ENCODE data around the gene TMEM164. TPM values are rescaled to one million over a fixed set of nuclear protein-coding genes. Genes with fewer than 3 reads are reported as not detected.

Gene TMEM164
- total and polyA plus RNA-seq, 10 of the 15 experiments (the other 5 are each of a cell fraction or from before 2014, with no cell fraction given): 0.61 to 18.3 (median 7.0) TPM

DNA sequence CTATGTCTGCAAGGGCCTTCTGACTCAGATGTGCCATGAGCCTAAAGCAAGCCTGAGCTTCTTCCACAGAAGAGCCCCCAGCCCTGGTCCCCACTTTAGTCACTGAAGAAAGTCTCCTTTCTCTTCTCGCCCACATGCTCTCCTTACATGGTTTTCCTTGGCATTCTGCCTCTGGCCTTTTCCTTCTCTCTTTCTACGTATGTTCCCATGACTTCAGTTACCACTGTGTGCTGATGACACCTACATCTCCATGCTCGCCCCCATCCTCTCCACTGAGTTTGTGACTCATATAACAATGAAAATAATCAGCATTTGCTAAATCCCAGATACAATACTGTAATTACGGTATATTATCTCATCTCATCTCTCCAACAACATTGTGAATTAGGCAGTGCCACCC lies 165.7 kb downstream of the TMEM164 start:
- SMC1A ChIA-PET (ENCODE audit: uncharacterized antibody, unreplicated experiment): interaction anchor here (1.0 to 5.2 kb wide), 5 partner anchors 9 to 240 kb away, joined by 3 to 28 read pairs (median 4); no protein-coding TSS in a partner anchor
- in situ Hi-C loops (cut with MboI) (loop anchor here (25.0 kb wide), 1 partner anchor 519 kb away; no protein-coding TSS in a partner anchor), intact Hi-C loops (cut with micrococcal nuclease; ENCODE audit: unreplicated experiment) (no loop called here)
- Histone ChIP-seq H3K9ac (ENCODE audit: control insufficient read depth, insufficient read depth, low read length) (no peak overlapping the region), H3K36me3 (ENCODE audit: control insufficient read depth in 2 of 2, insufficient read depth in 2 of 2, low read length in 1 of 2) (no peaks in the 10 kb centered on the region; a peak in 1 of 4 replicates), H2AFZ (ENCODE audit: control insufficient read depth, low read depth, low read length) (no peak overlapping the region), H3K4me2 (ENCODE audit: control insufficient read depth, insufficient read depth) (no peak overlapping the region), H3K9me3 (replicated peaks; ENCODE audit: control insufficient read depth, insufficient read depth, low read length) (no peaks in the 10 kb centered on the region), H4K20me1 (ENCODE audit: control insufficient read depth, insufficient read depth) (no peaks in the 10 kb centered on the region), H3K27me3 (replicated peaks in 1 of 2; ENCODE audit: control insufficient read depth in 2 of 2, insufficient read depth in 2 of 2, low read length in 1 of 2) (no peaks in the 10 kb centered on the region), H3K4me1 (ENCODE audit: control insufficient read depth, insufficient read depth, low read length) (peaks cover 10% of the 10 kb centered on the region), H3K27ac (ENCODE audit: control insufficient read depth, insufficient read depth) (no peak overlapping the region), H3K79me2 (ENCODE audit: control insufficient read depth, insufficient read depth, low read length) (no peaks in the 10 kb centered on the region), H3K4me3 (no peak overlapping the region)
- DNase-seq (ENCODE audit: low read depth, low spot score) (no peak), ATAC-seq (no peak), FAIRE-seq (no peak)
- POLR2A ChIA-PET: no interaction called here
- CTCF ChIA-PET: interaction anchor here (0.6 to 23.7 kb wide), 19 partner anchors 9 to 678 kb away, joined by 3 to 792 read pairs (median 4); partner anchors contain the start of gene AMMECR1
- WGBS (ENCODE audit: insufficient coverage, insufficient replicate concordance, low lambda C conversion rate, missing lambda C conversion rate): 50% methylated on average over 4 of the region's 4 CpGs
- TF ChIP-seq MYB (IDR thresholded peaks at IDR 0.05; ENCODE audit: borderline replicate concordance, low read depth, low read length) (no peak), EED (IDR thresholded peaks at IDR 0.05; ENCODE audit: low read depth) (no peak)
- BruUV-seq (replicated peaks): no TSS peak
- RAD21 ChIA-PET (ENCODE audit: unreplicated experiment): interaction anchor here (0.5 to 1.2 kb wide), 7 partner anchors 9 to 242 kb away, joined by 3 to 4 read pairs (median 3); no protein-coding TSS in a partner anchor

DNA sequence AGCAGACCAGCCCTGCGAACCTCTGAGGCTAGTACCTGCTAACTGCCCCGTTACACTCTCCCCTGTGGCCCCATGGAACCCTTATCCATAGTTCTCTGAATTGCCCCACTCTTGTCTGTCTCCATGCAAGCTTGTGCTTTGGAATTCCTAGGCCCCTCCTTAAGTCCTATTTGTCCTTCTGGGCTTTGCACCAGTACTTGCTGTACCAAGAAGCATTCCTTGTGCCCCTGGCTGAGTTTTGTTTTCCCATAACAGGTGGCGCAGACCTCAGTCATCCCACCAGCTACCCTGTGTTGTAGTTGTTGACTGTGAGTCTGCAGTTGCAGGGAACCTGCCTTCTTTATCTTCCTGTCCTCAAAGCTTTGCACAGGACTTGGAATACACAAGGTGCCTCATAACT lies 167.1 kb downstream of the TMEM164 start:
- ATAC-seq: no peak
- Histone ChIP-seq H3K79me2 (ENCODE audit: control insufficient read depth, insufficient read depth, low read length) (no peaks in the 10 kb centered on the region), H3K4me3 (no peak overlapping the region), H2AFZ (ENCODE audit: control insufficient read depth, low read depth, low read length) (no peak overlapping the region), H3K36me3 (ENCODE audit: control insufficient read depth in 2 of 2, insufficient read depth in 2 of 2, low read length in 1 of 2) (no peaks in the 10 kb centered on the region; a peak in 2 of 4 replicates), H3K27me3 (replicated peaks in 1 of 2; ENCODE audit: control insufficient read depth in 2 of 2, insufficient read depth in 2 of 2, low read length in 1 of 2) (no peaks in the 10 kb centered on the region), H3K4me1 (ENCODE audit: control insufficient read depth, insufficient read depth, low read length) (peaks cover 10% of the 10 kb centered on the region), H4K20me1 (ENCODE audit: control insufficient read depth, insufficient read depth) (no peaks in the 10 kb centered on the region), H3K9ac (ENCODE audit: control insufficient read depth, insufficient read depth, low read length) (no peak overlapping the region), H3K4me2 (ENCODE audit: control insufficient read depth, insufficient read depth) (no peak overlapping the region), H3K9me3 (replicated peaks; ENCODE audit: control insufficient read depth, insufficient read depth, low read length) (no peaks in the 10 kb centered on the region), H3K27ac (ENCODE audit: control insufficient read depth, insufficient read depth) (no peak overlapping the region)
- ChIA-PET SMC1A (ENCODE audit: uncharacterized antibody, unreplicated experiment) (interaction anchor here (0.9 to 5.2 kb wide), 3 partner anchors 10 to 145 kb away, joined by 3 to 28 read pairs (median 4); no protein-coding TSS in a partner anchor), RAD21 (ENCODE audit: unreplicated experiment) (no interaction called here), CTCF (interaction anchor here (1.1 to 23.7 kb wide), 4 partner anchors 12 to 241 kb away, joined by 3 to 792 read pairs (median 27); no protein-coding TSS in a partner anchor), POLR2A (no interaction called here)
- no peak for FAIRE-seq
- in situ Hi-C loops (cut with MboI) (loop anchor here (25.0 kb wide), 1 partner anchor 517 kb away; no protein-coding TSS in a partner anchor), intact Hi-C loops (cut with micrococcal nuclease; ENCODE audit: unreplicated experiment) (no loop called here)
- WGBS (ENCODE audit: insufficient coverage, insufficient replicate concordance, low lambda C conversion rate, missing lambda C conversion rate): 62% methylated on average over 3 of the region's 3 CpGs
- TF ChIP-seq, protein P1, sequence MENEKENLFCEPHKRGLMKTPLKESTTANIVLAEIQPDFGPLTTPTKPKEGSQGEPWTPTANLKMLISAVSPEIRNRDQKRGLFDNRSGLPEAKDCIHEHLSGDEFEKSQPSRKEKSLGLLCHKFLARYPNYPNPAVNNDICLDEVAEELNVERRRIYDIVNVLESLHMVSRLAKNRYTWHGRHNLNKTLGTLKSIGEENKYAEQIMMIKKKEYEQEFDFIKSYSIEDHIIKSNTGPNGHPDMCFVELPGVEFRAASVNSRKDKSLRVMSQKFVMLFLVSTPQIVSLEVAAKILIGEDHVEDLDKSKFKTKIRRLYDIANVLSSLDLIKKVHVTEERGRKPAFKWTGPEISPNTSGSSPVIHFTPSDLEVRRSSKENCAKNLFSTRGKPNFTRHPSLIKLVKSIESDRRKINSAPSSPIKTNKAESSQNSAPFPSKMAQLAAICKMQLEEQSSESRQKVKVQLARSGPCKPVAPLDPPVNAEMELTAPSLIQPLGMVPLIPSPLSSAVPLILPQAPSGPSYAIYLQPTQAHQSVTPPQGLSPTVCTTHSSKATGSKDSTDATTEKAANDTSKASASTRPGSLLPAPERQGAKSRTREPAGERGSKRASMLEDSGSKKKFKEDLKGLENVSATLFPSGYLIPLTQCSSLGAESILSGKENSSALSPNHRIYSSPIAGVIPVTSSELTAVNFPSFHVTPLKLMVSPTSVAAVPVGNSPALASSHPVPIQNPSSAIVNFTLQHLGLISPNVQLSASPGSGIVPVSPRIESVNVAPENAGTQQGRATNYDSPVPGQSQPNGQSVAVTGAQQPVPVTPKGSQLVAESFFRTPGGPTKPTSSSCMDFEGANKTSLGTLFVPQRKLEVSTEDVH (IDR thresholded peaks at IDR 0.05; ENCODE audit: low read depth, partially characterized antibody): no peak
- no peak for TF ChIP-seq CBFB (IDR thresholded peaks at IDR 0.05; ENCODE audit: low read depth)
- TF ChIP-seq, protein P2, sequence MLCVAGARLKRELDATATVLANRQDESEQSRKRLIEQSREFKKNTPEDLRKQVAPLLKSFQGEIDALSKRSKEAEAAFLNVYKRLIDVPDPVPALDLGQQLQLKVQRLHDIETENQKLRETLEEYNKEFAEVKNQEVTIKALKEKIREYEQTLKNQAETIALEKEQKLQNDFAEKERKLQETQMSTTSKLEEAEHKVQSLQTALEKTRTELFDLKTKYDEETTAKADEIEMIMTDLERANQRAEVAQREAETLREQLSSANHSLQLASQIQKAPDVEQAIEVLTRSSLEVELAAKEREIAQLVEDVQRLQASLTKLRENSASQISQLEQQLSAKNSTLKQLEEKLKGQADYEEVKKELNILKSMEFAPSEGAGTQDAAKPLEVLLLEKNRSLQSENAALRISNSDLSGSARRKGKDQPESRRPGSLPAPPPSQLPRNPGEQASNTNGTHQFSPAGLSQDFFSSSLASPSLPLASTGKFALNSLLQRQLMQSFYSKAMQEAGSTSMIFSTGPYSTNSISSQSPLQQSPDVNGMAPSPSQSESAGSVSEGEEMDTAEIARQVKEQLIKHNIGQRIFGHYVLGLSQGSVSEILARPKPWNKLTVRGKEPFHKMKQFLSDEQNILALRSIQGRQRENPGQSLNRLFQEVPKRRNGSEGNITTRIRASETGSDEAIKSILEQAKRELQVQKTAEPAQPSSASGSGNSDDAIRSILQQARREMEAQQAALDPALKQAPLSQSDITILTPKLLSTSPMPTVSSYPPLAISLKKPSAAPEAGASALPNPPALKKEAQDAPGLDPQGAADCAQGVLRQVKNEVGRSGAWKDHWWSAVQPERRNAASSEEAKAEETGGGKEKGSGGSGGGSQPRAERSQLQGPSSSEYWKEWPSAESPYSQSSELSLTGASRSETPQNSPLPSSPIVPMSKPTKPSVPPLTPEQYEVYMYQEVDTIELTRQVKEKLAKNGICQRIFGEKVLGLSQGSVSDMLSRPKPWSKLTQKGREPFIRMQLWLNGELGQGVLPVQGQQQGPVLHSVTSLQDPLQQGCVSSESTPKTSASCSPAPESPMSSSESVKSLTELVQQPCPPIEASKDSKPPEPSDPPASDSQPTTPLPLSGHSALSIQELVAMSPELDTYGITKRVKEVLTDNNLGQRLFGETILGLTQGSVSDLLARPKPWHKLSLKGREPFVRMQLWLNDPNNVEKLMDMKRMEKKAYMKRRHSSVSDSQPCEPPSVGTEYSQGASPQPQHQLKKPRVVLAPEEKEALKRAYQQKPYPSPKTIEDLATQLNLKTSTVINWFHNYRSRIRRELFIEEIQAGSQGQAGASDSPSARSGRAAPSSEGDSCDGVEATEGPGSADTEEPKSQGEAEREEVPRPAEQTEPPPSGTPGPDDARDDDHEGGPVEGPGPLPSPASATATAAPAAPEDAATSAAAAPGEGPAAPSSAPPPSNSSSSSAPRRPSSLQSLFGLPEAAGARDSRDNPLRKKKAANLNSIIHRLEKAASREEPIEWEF (IDR thresholded peaks at IDR 0.05; ENCODE audit: insufficient replicate concordance, low read depth, low read length): no peak
- BruUV-seq (replicated peaks): no TSS peak
- DNase-seq (ENCODE audit: low read depth, low spot score): no peak

Data from GM12878 (cell line).